Measurements from ENCODE around the gene TNFRSF1A.

DNA sequence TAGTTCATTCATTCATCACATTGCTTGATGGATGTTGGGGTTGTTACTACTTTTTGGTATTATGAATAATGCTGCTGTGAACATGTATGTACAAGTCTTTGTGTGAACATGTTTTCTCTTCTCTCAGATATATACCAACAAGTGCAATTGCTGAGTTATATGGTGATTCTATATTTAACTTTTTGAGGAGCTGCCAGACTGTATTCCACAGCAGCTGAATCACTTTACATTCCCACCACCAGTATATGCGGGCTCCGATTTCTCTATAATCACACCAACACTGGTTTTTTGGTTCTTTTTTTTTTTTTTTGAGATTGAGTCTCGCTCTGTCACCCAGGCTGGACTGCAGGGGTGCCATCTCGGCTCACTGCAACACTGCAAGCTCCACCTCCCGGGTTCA, 53.6 kb downstream of the TNFRSF1A start:
- TF ChIP-seq, protein P1, sequence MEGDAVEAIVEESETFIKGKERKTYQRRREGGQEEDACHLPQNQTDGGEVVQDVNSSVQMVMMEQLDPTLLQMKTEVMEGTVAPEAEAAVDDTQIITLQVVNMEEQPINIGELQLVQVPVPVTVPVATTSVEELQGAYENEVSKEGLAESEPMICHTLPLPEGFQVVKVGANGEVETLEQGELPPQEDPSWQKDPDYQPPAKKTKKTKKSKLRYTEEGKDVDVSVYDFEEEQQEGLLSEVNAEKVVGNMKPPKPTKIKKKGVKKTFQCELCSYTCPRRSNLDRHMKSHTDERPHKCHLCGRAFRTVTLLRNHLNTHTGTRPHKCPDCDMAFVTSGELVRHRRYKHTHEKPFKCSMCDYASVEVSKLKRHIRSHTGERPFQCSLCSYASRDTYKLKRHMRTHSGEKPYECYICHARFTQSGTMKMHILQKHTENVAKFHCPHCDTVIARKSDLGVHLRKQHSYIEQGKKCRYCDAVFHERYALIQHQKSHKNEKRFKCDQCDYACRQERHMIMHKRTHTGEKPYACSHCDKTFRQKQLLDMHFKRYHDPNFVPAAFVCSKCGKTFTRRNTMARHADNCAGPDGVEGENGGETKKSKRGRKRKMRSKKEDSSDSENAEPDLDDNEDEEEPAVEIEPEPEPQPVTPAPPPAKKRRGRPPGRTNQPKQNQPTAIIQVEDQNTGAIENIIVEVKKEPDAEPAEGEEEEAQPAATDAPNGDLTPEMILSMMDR (IDR thresholded peaks at IDR 0.05; ENCODE audit: low read depth, low read length, missing input control) = no peak
- TF ChIP-seq TAF1 (conservative IDR thresholded peaks at IDR 0.05) (no peak), FOXA2 (IDR thresholded peaks at IDR 0.05) (no peak)

Data from liver (tissue), 3 donors.